ENCODE results near the gene TULP4. TPM values are rescaled to one million over a fixed set of nuclear protein-coding genes. Genes with fewer than 3 reads are reported as not detected.

TULP4 gene
- polyA plus RNA-seq, 1 experiment: 8.0 TPM

- Histone ChIP-seq H3K36me3 (ENCODE audit: control insufficient read depth, insufficient read depth, low read length) (no peaks in the 10 kb centered on the region), H3K27me3 (ENCODE audit: control insufficient read depth, insufficient read depth, low read length) (no peaks in the 10 kb centered on the region), H3K4me3 (ENCODE audit: low read depth, low read length) (no peak overlapping the region)
- ChIA-PET POLR2A (no interaction called here), CTCF (no interaction called here)
- no peak for DNase-seq (ENCODE audit: low read depth)
- TF ChIP-seq CTCF (IDR thresholded peaks at IDR 0.05; ENCODE audit: insufficient read depth, low read depth, low read length): no peak
Measured at GRCh38 chr6:158304254-158304653, 8.0 kb upstream of the TULP4 start.

DNA sequence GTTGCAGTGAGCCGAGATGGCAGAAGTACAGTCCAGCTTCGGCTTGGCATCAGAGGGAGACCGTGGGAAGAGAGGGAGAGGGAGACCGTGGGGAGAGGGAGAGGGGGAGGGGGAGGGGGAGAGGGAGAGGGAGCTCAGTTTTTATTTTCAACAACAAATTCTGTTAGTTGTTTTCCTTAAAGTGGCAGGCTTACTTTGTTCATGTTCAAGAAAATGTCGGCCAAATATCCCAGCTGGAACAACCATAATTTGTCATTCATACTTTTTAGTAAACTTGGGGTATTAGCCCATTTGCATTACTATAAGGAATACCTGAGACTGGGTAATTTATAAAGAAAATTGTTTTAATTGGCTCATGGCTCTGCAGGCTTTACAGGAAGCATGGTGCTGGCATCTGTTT lies 2.5 kb upstream of the TULP4 start:
- peaks cover 2% of the 10 kb centered on the region; the same call in 1 of the 2 replicates for H3K36me3 ChIP-seq (ENCODE audit: control insufficient read depth, insufficient read depth, low read length)
- H3K4me3 ChIP-seq (ENCODE audit: low read depth, low read length): no peak overlapping the region
- no peak for DNase-seq (ENCODE audit: low read depth)
- ChIA-PET POLR2A (no interaction called here), CTCF (no interaction called here)
- no peaks in the 10 kb centered on the region for H3K27me3 ChIP-seq (ENCODE audit: control insufficient read depth, insufficient read depth, low read length)
- TF ChIP-seq CTCF (IDR thresholded peaks at IDR 0.05; ENCODE audit: insufficient read depth, low read depth, low read length): no peak

DNA sequence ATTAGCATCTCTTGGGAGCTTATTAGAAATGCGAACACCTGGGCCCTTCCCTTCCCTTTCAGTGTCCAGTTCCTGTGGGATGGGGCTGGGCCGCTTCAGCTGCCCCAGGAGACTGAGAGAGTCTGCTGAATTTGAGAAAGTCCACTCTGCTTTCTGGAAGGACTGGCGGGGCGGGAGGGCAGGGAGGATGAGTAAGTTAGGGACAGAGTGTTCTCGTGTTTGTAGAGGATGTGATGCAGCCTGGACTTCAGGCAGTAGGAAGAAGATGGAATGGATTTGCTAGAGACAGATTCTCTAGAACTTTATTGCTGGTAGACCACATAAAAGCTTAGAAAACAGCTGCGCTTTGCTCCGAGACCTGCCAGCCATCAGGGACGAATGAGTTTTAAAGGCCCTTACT lies 1.1 kb upstream of the TULP4 start:
- no peak for DNase-seq (ENCODE audit: low read depth)
- H3K27me3 ChIP-seq (ENCODE audit: control insufficient read depth, insufficient read depth, low read length): no peaks in the 10 kb centered on the region
- H3K36me3 ChIP-seq (ENCODE audit: control insufficient read depth, insufficient read depth, low read length): peaks cover 2% of the 10 kb centered on the region; the same call in 1 of the 2 replicates
- no peak overlapping the region for H3K4me3 ChIP-seq (ENCODE audit: low read depth, low read length)
- ChIA-PET CTCF (no interaction called here), POLR2A (no interaction called here)
- no peak for TF ChIP-seq CTCF (IDR thresholded peaks at IDR 0.05; ENCODE audit: insufficient read depth, low read depth, low read length)

- no peaks in the 10 kb centered on the region for H3K27me3 ChIP-seq (ENCODE audit: control insufficient read depth, insufficient read depth, low read length)
- POLR2A ChIA-PET: no interaction called here
- CTCF ChIA-PET: no interaction called here
- no peak for TF ChIP-seq CTCF (IDR thresholded peaks at IDR 0.05; ENCODE audit: insufficient read depth, low read depth, low read length)
- H3K4me3 ChIP-seq (ENCODE audit: low read depth, low read length): no peak overlapping the region
- peaks cover 2% of the 10 kb centered on the region; the same call in 1 of the 2 replicates for H3K36me3 ChIP-seq (ENCODE audit: control insufficient read depth, insufficient read depth, low read length)
- no peak for DNase-seq (ENCODE audit: low read depth)
Measured at GRCh38 chr6:158311626-158312025, 639 bp upstream of the TULP4 start.

- peaks cover 2% of the 10 kb centered on the region; the same call in 1 of the 2 replicates for H3K36me3 ChIP-seq (ENCODE audit: control insufficient read depth, insufficient read depth, low read length)
- no peaks in the 10 kb centered on the region for H3K27me3 ChIP-seq (ENCODE audit: control insufficient read depth, insufficient read depth, low read length)
- POLR2A ChIA-PET: no interaction called here
- CTCF ChIA-PET: no interaction called here
- no peak for DNase-seq (ENCODE audit: low read depth)
- no peak for TF ChIP-seq CTCF (IDR thresholded peaks at IDR 0.05; ENCODE audit: insufficient read depth, low read depth, low read length)
- H3K4me3 ChIP-seq (ENCODE audit: low read depth, low read length): no peak overlapping the region
Measured at GRCh38 chr6:158312672-158313397, 570 bp downstream of the TULP4 start.

All from BJ (cell line).